Neural progenitor cell (in vitro differentiated cells): ENCODE data around the gene TPCN2.

Experiments
- CTCF ChIP-seq: fragments of 200-600 bp; sonication (generic); IDR thresholded peaks from 2 replicates; pipeline ENCODE4 v1.5.1; 2017; ENCODE audit warnings: antibody characterized with exemption, mild to moderate bottlenecking
- EZH2 ChIP-seq: fragments of 200-600 bp; sonication (generic); IDR thresholded peaks from 2 replicates; pipeline ENCODE4 v1.6.1; 2017; ENCODE audit warnings: antibody characterized with exemption, mild to moderate bottlenecking, moderate library complexity
- EZH2phosphoT487 ChIP-seq: fragments of 200-600 bp; sonication (generic); IDR thresholded peaks from 2 replicates; pipeline ENCODE4 v1.6.1; 2017; ENCODE audit warnings: antibody characterized with exemption

GRCh38 chr11:69075421-69076128 lies 26.8 kb downstream of the TPCN2 start:
- TF ChIP-seq CTCF (no peak), EZH2 (no peak), EZH2phosphoT487 (no peak)
